Measurements from ENCODE around the gene TRABD2B. TPM values are rescaled to one million over a fixed set of nuclear protein-coding genes. Genes with fewer than 3 reads are reported as not detected.

The TRABD2B gene
- total RNA-seq, 1 experiment from 2014 or later, result 0.36 TPM

- CTCF ChIA-PET, result interaction anchor here (1.5 kb wide), 1 partner anchor 192 kb away, joined by 4 read pairs; no protein-coding TSS in a partner anchor
- no peaks in the 10 kb centered on the region for H3K4me1 ChIP-seq
- H3K36me3 ChIP-seq (ENCODE audit: control insufficient read depth, insufficient read depth, low read length), result no peaks in the 10 kb centered on the region
- BruUV-seq (replicated peaks), result no TSS peak
- Mint-ChIP-seq H3K4me1 (ENCODE audit: low read depth, unreplicated experiment) (peaks cover 5% of the 10 kb centered on the region), H3K27ac (ENCODE audit: unreplicated experiment) (no peak overlapping the region), H3K36me3 (ENCODE audit: insufficient read depth, unreplicated experiment) (no peaks in the 10 kb centered on the region), H3K9me3 (ENCODE audit: unreplicated experiment) (no peaks in the 10 kb centered on the region), H3K27me3 (ENCODE audit: insufficient read depth, unreplicated experiment) (peaks cover 4% of the 10 kb centered on the region), H3K4me3 (ENCODE audit: unreplicated experiment) (no peak overlapping the region)
- H3K9me3 ChIP-seq, result no peaks in the 10 kb centered on the region
- intact Hi-C loops (cut with micrococcal nuclease; ENCODE audit: unreplicated experiment), result no loop called here
- TF ChIP-seq CTCF (IDR thresholded peaks at IDR 0.05; ENCODE audit: insufficient read depth in 1 of 2, low read depth in 1 of 2, low read length in 1 of 2, severe bottlenecking in 1 of 2, unreplicated experiment in 1 of 2), result no peak
- DNase-seq, result no peak
- H3K27me3 ChIP-seq (replicated peaks; ENCODE audit: control insufficient read depth, insufficient read depth, low read length), result no peaks in the 10 kb centered on the region
- POLR2A ChIA-PET, result no interaction called here
- no peak overlapping the region for H3K4me3 ChIP-seq (ENCODE audit: low read depth, low read length)
These were observed 66.9 kb downstream of the TRABD2B start for GRCh38 chr1:47930210-47930840.

GRCh38 chr1:47927165-47927564 lies 70.0 kb downstream of the TRABD2B start:
- H3K36me3 Mint-ChIP-seq (ENCODE audit: insufficient read depth, unreplicated experiment), result no peaks in the 10 kb centered on the region
- H3K4me3 Mint-ChIP-seq (ENCODE audit: unreplicated experiment), result no peak overlapping the region
- Histone ChIP-seq H3K4me3 (ENCODE audit: low read depth, low read length) (no peak overlapping the region), H3K4me1 (no peaks in the 10 kb centered on the region), H3K9me3 (no peaks in the 10 kb centered on the region), H3K27me3 (replicated peaks; ENCODE audit: control insufficient read depth, insufficient read depth, low read length) (no peaks in the 10 kb centered on the region), H3K36me3 (ENCODE audit: control insufficient read depth, insufficient read depth, low read length) (no peaks in the 10 kb centered on the region)
- DNase-seq, result no peak
- H3K4me1 Mint-ChIP-seq (ENCODE audit: low read depth, unreplicated experiment), result no peaks in the 10 kb centered on the region
- H3K27ac Mint-ChIP-seq (ENCODE audit: unreplicated experiment), result no peak overlapping the region
- POLR2A ChIA-PET, result no interaction called here
- BruUV-seq (replicated peaks), result no TSS peak
- H3K9me3 Mint-ChIP-seq (ENCODE audit: unreplicated experiment), result no peaks in the 10 kb centered on the region
- CTCF ChIA-PET, result no interaction called here
- no peak for TF ChIP-seq CTCF (IDR thresholded peaks at IDR 0.05; ENCODE audit: insufficient read depth in 1 of 2, low read depth in 1 of 2, low read length in 1 of 2, severe bottlenecking in 1 of 2, unreplicated experiment in 1 of 2)
- peaks cover 2% of the 10 kb centered on the region for H3K27me3 Mint-ChIP-seq (ENCODE audit: insufficient read depth, unreplicated experiment)
- intact Hi-C loops (cut with micrococcal nuclease; ENCODE audit: unreplicated experiment), result no loop called here

- Mint-ChIP-seq H3K27me3 (ENCODE audit: insufficient read depth, unreplicated experiment) (no peaks in the 10 kb centered on the region), H3K9me3 (ENCODE audit: unreplicated experiment) (no peaks in the 10 kb centered on the region)
- BruUV-seq (replicated peaks), result no TSS peak
These were observed 70.7 kb downstream of the TRABD2B start for GRCh38 chr1:47926461-47926999.

More at GRCh38 chr1:47926461-47926999, 70.7 kb downstream of the TRABD2B start:
- H3K36me3 Mint-ChIP-seq (ENCODE audit: insufficient read depth, unreplicated experiment), result no peaks in the 10 kb centered on the region
- intact Hi-C loops (cut with micrococcal nuclease; ENCODE audit: unreplicated experiment), result no loop called here
- no peak for DNase-seq
- H3K4me3 Mint-ChIP-seq (ENCODE audit: unreplicated experiment), result no peak overlapping the region
- no peaks in the 10 kb centered on the region for H3K4me1 Mint-ChIP-seq (ENCODE audit: low read depth, unreplicated experiment)
- Histone ChIP-seq H3K36me3 (ENCODE audit: control insufficient read depth, insufficient read depth, low read length) (no peaks in the 10 kb centered on the region), H3K4me3 (ENCODE audit: low read depth, low read length) (no peak overlapping the region), H3K9me3 (no peaks in the 10 kb centered on the region), H3K27me3 (replicated peaks; ENCODE audit: control insufficient read depth, insufficient read depth, low read length) (no peaks in the 10 kb centered on the region), H3K4me1 (no peaks in the 10 kb centered on the region)
- H3K27ac Mint-ChIP-seq (ENCODE audit: unreplicated experiment), result no peak overlapping the region
- ChIA-PET CTCF (no interaction called here), POLR2A (no interaction called here)
- TF ChIP-seq CTCF (IDR thresholded peaks at IDR 0.05; ENCODE audit: insufficient read depth in 1 of 2, low read depth in 1 of 2, low read length in 1 of 2, severe bottlenecking in 1 of 2, unreplicated experiment in 1 of 2), result no peak
